ENCODE results near the gene APC.

GRCh38 chr5:112757468-112758208 is 20.0 kb downstream of the APC start:
- no peak for TF ChIP-seq POLR2A (IDR thresholded peaks at IDR 0.05)
- TF ChIP-seq CTCF (IDR thresholded peaks at IDR 0.05): peak; percentile 47 to 93 (median 88)

All from body of pancreas (tissue), 4 donors.